Mucosa of stomach (tissue), 1 donor: ENCODE measurements around the gene HOXC13.

Experiments used
- H3K27me3 ChIP-seq: one replicate; pipeline ENCODE4 v1.7.0; 2013; ENCODE audit warnings: mild to moderate bottlenecking, low read length; ENCODE audit not compliant: control insufficient read depth, insufficient read depth
- H3K36me3 ChIP-seq: one replicate; pipeline ENCODE4 v1.7.0; 2013; ENCODE audit warnings: low read length; ENCODE audit not compliant: control insufficient read depth, insufficient read depth
- H3K4me1 ChIP-seq: one replicate; pipeline ENCODE4 v1.7.0; 2013; ENCODE audit warnings: mild to moderate bottlenecking, low read length; ENCODE audit not compliant: control insufficient read depth, insufficient read depth
- H3K4me3 ChIP-seq: one replicate; pipeline ENCODE4 v1.7.0; 2013; ENCODE audit warnings: low read length
- H3K9ac ChIP-seq: one replicate; pipeline ENCODE4 v1.7.0; 2013; ENCODE audit warnings: mild to moderate bottlenecking, low read length, moderate library complexity
- H3K9me3 ChIP-seq: one replicate; pipeline ENCODE4 v1.7.0; 2013; ENCODE audit warnings: mild to moderate bottlenecking, low read length, moderate library complexity; ENCODE audit not compliant: control insufficient read depth
- donor health status: Pancreatic carcinoma.

Gene HOXC13

DNA sequence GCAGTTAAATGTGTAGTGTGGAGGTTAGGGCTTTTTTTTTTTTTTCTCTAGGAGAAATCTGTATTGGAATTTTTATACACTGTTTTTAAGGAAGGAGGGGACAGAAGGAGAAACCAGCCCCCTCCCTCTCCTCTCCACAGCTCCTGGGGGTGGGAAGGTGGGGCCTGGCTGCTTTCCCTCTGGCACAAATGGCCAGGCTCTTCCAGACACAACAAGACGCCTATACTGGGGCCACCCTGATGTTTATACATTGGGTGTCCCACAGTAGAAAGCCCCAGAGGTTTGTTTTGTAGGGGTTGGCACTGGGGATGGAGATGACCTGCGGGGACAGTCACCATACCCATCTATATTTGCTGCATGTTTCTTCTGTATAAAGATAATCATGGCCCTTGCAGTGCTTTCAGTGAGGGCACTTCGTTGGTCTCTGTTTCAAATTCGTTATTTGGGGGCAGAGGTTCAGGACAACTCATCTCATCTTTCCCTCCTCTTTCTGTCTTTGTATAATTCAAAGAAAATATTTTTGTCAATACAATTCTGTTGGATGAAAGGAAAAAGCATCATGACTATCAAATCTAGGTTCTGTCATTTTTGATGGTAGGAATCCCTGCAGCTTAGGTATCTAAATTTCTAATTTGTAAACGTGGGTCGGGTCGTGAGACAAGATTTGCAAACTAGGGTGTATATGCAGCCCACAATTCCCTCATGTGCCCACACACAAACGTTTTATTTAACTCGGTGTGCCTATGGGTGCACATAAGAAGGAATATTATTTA is 38.4 kb downstream of the HOXC13 start:
- Histone ChIP-seq H3K4me3 (no peak overlapping the region), H3K9ac (no peak overlapping the region), H3K27me3 (peaks cover 99% of the 10 kb centered on the region), H3K9me3 (no peaks in the 10 kb centered on the region), H3K36me3 (no peaks in the 10 kb centered on the region), H3K4me1 (peaks cover 21% of the 10 kb centered on the region)

DNA sequence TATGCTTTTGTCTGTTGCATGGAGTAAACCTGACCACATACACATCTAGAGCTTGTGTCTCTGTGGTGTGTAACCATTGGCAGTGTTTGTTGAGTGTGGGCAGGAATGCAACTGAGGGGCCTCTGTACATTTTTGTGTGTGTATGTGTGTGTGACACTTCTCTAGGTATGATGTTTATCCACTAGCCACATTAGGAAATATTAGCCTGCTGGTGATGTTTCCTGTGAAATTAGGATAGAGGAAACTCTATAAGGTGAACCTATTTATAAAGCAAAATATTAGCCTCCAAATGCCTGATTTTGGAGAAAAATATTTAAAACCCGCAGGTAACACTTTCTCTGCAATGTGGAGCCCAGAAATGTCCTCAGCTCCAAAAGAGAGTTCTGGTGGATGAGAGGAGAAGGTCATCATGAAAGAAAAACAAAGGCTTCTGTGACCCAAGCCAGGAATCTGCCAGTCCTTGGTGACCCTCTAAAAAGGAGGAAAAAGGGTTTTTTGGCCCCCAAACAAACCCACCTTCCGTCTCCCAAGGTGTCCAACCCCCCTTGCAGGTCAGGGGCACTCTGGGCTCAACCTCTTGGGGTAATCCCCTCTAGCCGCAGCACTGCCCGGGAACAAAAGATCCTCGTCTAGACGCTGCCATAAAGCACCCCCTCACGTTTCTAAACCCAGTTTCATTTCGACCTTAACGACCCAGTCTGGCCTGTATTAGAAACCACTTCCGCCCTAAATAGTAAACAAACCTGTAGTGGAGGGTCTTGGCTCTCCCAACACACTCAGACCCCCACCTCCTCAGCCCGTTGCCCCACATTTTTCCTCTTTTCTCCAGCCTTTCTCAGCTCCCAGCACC is 39.2 kb downstream of the HOXC13 start:
- no peaks in the 10 kb centered on the region for H3K36me3 ChIP-seq
- peaks cover 99% of the 10 kb centered on the region for H3K27me3 ChIP-seq
- H3K4me3 ChIP-seq: no peak overlapping the region
- H3K9me3 ChIP-seq: no peaks in the 10 kb centered on the region
- H3K9ac ChIP-seq: no peak overlapping the region
- H3K4me1 ChIP-seq: peaks cover 21% of the 10 kb centered on the region

DNA sequence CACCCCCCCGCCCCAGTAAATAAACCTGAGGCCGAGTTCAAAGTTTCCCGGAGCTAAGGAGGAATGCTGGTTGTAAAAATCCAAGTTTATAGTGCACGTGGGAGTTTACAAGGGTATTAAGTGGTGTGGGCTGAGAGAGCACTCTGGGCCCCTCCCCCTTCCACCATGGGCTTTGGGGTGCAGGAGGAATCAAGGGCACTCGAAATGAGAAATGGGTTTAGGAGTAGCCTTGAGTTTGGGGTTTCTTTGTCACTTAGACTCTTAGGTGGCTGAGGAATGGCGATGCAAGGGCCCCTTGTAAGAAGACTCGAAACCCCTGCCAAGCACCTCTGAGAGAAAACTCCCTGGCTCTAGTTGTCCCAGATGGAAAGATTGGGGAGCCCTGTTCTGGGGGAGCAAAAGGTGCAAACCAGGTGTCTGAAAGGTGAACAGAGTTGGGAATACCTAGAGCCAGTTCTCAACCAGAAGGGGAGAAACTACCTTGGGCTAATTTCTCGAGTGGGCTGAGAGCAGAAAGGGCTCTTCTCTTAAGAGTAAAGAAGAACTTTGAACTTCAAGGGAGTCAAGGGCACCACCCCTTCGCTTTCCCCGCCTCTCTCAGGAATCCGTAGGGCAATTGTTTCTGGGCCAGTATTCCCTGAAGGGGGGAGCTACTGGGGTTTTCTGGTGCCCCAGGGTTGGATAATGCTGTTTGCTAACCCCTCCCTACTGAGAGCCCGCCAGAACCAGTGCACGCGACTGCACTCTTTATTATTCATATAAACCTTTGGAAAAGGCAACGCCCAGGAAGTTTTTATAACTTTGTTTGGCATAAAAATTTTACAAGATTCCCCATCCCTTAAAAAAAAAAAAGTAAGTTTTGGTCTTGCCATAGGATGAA is 40.1 kb downstream of the HOXC13 start:
- Histone ChIP-seq H3K27me3 (peaks cover 99% of the 10 kb centered on the region), H3K9me3 (no peaks in the 10 kb centered on the region), H3K36me3 (no peaks in the 10 kb centered on the region), H3K9ac (no peak overlapping the region), H3K4me3 (no peak overlapping the region), H3K4me1 (peaks cover 21% of the 10 kb centered on the region)

DNA sequence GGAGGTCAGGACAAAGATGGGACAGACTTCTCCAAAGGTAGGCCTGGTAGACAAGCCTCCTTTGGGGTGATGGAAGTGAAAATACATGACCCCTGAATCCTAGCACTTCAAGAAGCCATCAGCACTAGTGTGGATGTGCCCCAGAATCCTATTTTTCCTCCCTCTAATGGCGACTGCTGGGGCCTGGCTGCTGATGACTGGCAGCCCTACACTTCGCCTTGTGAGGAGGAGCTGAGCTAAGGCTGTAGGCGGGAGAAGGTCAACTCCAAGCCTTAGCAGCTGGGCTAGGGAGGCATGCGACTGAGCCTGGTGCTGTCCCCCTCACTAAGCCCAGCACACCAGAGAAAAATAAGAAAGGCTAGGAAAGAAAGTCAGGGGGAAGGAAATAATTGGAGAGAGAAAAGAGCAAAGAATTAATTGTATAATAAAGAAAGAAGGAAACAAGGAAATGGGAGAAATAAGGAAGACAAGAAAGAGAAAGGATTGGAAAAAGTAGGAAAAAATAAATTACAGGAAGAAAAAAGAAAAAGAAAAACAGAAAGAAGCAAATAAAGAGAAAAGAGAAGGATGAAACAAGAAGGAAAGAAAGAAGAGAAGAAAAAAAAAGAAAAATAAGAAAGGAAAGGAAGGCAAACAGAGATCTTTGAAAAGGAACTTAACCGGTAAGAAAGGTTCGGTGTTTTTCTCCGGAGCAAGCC is 41.6 kb downstream of the HOXC13 start:
- Histone ChIP-seq H3K27me3 (peaks cover 97% of the 10 kb centered on the region), H3K9ac (no peak overlapping the region), H3K4me1 (peaks cover 16% of the 10 kb centered on the region), H3K4me3 (no peak overlapping the region), H3K36me3 (no peaks in the 10 kb centered on the region), H3K9me3 (no peaks in the 10 kb centered on the region)

DNA sequence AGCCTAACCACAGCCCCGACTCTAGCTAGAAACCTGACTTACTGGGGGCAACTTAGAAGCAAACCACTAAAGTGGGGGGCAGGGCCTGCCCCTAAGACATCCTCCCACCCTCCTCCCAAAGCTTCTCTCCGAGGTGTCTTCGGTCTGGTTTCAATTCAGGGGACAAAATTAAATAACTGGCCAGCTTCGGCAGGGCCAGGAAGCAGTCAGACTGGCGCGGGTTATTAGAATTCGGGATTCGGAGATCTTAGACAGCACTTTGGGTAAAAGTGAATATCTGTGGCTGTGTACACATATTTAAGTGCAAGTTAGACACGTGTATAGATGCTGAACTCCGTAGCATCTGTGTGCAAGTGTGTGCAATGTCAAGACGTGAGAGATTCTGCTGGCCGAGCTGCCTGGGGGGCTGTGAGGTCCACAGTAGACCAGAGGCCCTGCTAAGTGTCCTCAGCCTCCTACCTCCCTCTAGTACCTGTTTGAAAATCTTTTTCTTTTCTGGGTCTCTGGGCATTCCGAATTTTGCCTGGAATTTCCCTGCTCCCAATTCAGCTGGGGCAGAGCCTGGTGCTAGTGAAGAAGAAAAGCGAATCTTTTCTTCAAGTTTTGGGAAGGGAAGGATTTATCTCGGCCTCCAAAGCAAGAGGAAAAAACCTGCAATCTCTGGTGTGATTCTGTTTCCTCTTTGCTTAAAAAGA is 42.3 kb downstream of the HOXC13 start:
- no peak overlapping the region for H3K9ac ChIP-seq
- H3K4me3 ChIP-seq: no peak overlapping the region
- H3K36me3 ChIP-seq: no peaks in the 10 kb centered on the region
- peaks cover 18% of the 10 kb centered on the region for H3K4me1 ChIP-seq
- H3K9me3 ChIP-seq: no peaks in the 10 kb centered on the region
- H3K27me3 ChIP-seq: peaks cover 97% of the 10 kb centered on the region

DNA sequence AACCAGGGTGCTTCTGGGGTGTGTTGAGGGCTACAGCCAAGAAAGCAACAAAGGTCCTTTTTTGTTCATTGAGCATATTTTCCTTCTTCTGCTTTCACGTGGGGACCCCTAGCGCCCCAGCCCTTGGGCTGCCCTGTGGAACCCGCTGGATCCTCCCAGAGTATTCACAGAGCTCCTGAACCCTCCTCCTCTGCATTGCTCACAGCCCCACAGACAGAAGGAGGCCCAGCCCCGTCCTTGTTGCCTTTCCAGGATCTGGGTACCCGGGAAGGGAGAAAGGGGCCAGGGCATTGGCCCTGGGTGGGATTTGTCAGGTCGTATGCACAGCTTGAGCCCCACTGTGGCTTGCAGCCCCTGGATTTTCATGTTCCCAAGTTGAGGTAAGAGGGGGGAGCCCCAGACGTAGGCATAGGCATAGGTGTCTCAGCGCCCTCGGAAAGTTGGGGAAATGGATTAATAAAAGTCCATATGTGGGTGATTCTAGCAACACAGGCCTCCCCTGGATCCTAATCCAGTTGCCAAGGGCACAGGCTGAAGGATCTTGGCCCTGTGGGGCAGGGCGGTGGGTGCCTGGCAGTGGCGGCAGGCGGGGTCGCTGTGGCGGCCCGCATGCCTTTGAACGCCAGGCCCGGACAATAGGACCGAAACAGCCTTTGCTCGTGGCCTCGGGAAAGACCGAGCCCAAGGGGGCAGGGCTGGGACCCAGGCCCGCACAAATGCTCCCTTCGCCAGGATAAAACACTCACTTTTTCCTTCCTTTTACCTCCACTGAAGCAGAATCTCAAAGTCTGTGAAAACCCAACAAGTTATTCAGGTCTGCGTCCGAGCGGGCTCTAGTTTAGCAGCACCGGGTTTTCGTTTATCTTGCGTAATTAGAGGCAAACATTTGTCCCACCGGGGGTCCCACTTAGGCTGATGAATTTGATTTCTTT is 43.3 kb downstream of the HOXC13 start:
- H3K4me3 ChIP-seq: no peak overlapping the region

DNA sequence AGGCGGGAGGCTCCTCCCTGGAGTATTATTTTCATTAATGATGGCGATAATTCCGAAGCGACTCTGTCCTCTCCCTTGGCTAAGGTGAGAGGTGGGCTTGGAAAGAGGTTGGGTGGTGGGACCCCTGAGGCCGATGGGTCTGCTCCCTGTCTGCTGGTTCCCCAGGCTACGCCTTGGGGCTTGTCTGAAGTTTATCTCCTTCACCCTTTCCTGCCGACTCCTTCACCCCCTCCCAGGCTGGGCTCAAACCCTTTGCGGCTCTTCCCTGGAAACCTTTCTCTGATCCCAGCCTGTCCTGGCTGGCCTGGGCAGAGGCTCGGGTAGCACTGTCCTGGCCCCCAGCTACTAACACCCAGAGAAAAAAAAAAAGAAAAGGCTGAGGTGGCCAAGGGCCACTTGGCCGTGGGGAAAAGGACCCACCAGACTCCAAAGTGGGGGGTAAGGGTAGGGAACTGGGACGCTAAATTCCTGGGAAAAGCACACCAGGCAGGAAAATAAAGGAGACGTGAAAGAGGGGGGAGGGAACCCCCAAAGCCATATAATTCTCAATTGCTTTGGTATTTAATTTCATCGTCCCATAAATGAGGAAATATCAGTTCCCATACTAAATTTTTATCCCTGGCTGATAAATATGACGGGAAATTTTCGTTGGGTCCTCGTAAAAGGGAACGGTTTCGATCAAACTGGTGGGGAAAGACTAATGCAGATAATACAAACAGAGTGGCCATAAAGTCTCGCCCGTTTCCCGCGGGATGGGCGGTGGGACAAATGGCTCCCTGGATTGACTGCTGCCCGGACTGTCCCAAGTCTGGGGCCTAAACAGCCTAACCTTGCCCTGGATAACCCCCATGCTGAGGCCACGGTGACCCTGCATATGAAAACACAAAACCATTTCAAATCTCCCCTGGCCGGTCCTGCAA is 44.3 kb downstream of the HOXC13 start:
- Histone ChIP-seq H3K36me3 (no peaks in the 10 kb centered on the region), H3K4me1 (peaks cover 22% of the 10 kb centered on the region), H3K9ac (no peak overlapping the region), H3K9me3 (no peaks in the 10 kb centered on the region), H3K27me3 (peaks cover 97% of the 10 kb centered on the region), H3K4me3 (no peak overlapping the region)

More for the DNA sequence above, 43.3 kb downstream of the HOXC13 start:
- Histone ChIP-seq H3K9me3 (no peaks in the 10 kb centered on the region), H3K9ac (no peak overlapping the region), H3K4me1 (peaks cover 22% of the 10 kb centered on the region), H3K36me3 (no peaks in the 10 kb centered on the region), H3K27me3 (peaks cover 97% of the 10 kb centered on the region)

DNA sequence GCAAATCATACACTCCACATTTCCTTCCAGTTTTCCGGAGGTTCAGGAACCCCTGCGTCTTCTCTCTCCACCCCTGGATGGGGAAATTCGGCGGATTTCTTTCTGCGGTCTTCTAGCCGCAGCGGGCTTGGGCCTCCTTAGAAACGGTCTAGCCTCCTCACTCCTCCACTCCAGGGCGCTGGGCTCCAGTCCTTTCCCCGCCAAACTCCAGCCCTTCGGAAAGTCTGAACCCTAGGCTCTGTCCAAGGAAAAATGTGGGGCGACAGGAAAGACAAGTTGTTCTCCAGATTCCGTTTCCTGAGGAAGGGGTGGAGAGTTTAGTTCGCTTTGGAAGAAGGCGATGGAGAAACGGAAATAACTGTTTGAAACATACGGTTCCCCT is 44.9 kb downstream of the HOXC13 start:
- Histone ChIP-seq H3K9ac (no peak overlapping the region), H3K4me3 (no peak overlapping the region), H3K27me3 (peaks cover 98% of the 10 kb centered on the region), H3K36me3 (no peaks in the 10 kb centered on the region), H3K4me1 (peaks cover 19% of the 10 kb centered on the region), H3K9me3 (no peaks in the 10 kb centered on the region)

DNA sequence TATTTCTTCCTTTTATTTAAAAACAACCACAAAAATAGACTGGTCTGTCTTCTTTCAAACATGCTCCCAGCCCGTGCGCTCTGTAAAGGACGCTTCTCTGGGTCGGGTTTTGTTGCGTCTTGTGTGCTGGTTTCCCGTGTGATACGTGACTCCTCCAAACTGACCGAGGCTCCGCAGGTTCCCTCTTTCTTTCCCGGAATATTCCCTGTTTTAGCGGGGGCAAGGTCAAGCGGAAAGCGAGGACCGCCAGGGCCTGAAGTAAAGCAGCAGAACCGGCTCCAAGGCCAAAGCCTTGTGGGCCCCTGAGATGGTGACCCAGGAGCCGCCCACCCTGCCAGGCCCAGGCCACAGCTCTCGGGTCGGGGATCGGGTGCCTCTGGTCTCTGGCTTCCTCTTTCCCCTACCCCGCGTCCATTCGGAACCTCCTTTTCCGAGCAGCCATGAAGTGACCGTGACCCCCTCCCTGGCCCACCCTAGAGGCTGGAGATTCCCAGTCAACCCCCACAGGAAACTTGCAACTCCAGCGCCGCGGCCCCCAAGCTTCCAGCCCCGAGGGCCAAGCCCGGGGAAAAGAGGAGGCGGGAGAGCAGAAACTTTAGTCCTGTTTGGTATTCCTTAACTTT is 45.4 kb downstream of the HOXC13 start:
- Histone ChIP-seq H3K9ac (no peak overlapping the region), H3K4me3 (no peak overlapping the region), H3K36me3 (no peaks in the 10 kb centered on the region), H3K9me3 (no peaks in the 10 kb centered on the region), H3K4me1 (peaks cover 15% of the 10 kb centered on the region), H3K27me3 (peaks cover 98% of the 10 kb centered on the region)
